HepG2 (cell line): ENCODE results near the gene RABL6. TPM values are rescaled to one million over a fixed set of nuclear protein-coding genes. Genes with fewer than 3 reads are reported as not detected.
A peak's percentile ranks its signal among the peaks of the same experiment; 100 is the strongest.

Source experiments
- ATAC-seq: fragments of 200-7000 bp; cut with Tn5 transposase; 3 replicates; pipeline ENCODE4 v1.9.1; 2020; ENCODE audit warnings: mild to moderate bottlenecking, moderate library complexity
- BruUV-seq: library from RNA; stranded (reverse); fragments of 400-500 nt; replicated peaks from 2 replicates; lab custom pipeline; 2021; lab: Mats Ljungman, UMichigan
- CTCF ChIA-PET: fragments of 300-600 bp; formaldehyde crosslinking; extraction: SDS; loops from one replicate; lab custom pipeline; 2021; ENCODE audit warnings: low total read pairs, inconsistent platforms, low intra/inter-chr PET ratio; lab: Yijun Ruan, JAX
- POLR2A ChIA-PET: fragments of 350-600 bp; sonication (Branson Sonifier 250); formaldehyde crosslinking; loops from one replicate; lab custom pipeline; 2020; ENCODE audit warnings: antibody characterized with exemption, inconsistent platforms; lab: Yijun Ruan, JAX
- DNase-seq: peaks from one replicate; pipeline ENCODE4 v3.0.0-alpha.2; 2015; ENCODE audit warnings: low spot score
- FAIRE-seq: peaks from 3 replicates; lab custom pipeline; 2011; peaks lifted over from hg19 to GRCh38; lab: Jason Lieb, UNC
- H2AFZ ChIP-seq: one replicate; pipeline ENCODE4 v1.6.1; 2011; ENCODE audit warnings: low read length, inconsistent platforms
- H3K27ac ChIP-seq: fragments of 300-600 bp; 3 replicates; pipeline ENCODE4 v1.8.0; 2011; ENCODE audit warnings: mixed run types, mild to moderate bottlenecking, mixed read lengths, low read length, inconsistent platforms; ENCODE audit not compliant: insufficient read depth; ENCODE audit errors: extremely low read length
- H3K27me3 ChIP-seq, 2 experiments: fragments of 200-600 bp in 1 of 2; 2 replicates in 1 of 2; 3 replicates in 1 of 2; pipeline versions ENCODE4 v1.6.0 to v1.8.0; 2011; ENCODE audit warnings: low read length in 2 of 2, mild to moderate bottlenecking in 2 of 2, moderate library complexity in 2 of 2, inconsistent platforms in 1 of 2; ENCODE audit not compliant: insufficient read depth in 2 of 2, control insufficient read depth in 1 of 2
- H3K36me3 ChIP-seq, 2 experiments: fragments of 200-600 bp in 1 of 2; replicated peaks in 1 of 2; 2 replicates in 1 of 2; 3 replicates in 1 of 2; pipeline versions ENCODE4 v1.5.1 to v1.8.0; 2011; ENCODE audit warnings: low read length in 2 of 2, inconsistent platforms in 1 of 2; ENCODE audit not compliant: insufficient read depth in 2 of 2, control insufficient read depth in 1 of 2
- H3K4me1 ChIP-seq: 2 replicates; pipeline ENCODE4 v1.5.1; 2012; ENCODE audit warnings: low read length, inconsistent platforms; ENCODE audit not compliant: insufficient read depth
- H3K4me2 ChIP-seq: 2 replicates; pipeline ENCODE4 v1.6.0; 2011; ENCODE audit warnings: low read depth, low read length, inconsistent platforms
- H3K4me3 ChIP-seq, 3 experiments: fragments of 200-600 bp in 1 of 3; sonication (generic), shearing (Covaris generic) in 1 of 3; replicated peaks in 1 of 3; 2 replicates each; pipeline ENCODE4 v1.5.1; 2011 to 2016; ENCODE audit warnings: low read length in 3 of 3, inconsistent platforms in 2 of 3, low read depth in 2 of 3, mild to moderate bottlenecking in 2 of 3, control low read depth in 1 of 3, mixed read lengths in 1 of 3; ENCODE audit not compliant: insufficient read depth in 1 of 3
- H3K79me2 ChIP-seq: one replicate; pipeline ENCODE4 v1.6.1; 2011; ENCODE audit warnings: low read length, inconsistent platforms; ENCODE audit not compliant: insufficient read depth
- H3K9ac ChIP-seq: 2 replicates; pipeline ENCODE4 v1.6.0; 2011; ENCODE audit warnings: mild to moderate bottlenecking, low read depth, low read length, inconsistent platforms; ENCODE audit not compliant: insufficient read depth
- H3K9me3 ChIP-seq: 2 replicates; pipeline ENCODE4 v1.5.1; 2012; ENCODE audit warnings: mild to moderate bottlenecking, low read length
- H4K20me1 ChIP-seq: 2 replicates; pipeline ENCODE4 v1.6.0; 2011; ENCODE audit warnings: inconsistent platforms, mild to moderate bottlenecking, low read length, moderate library complexity; ENCODE audit not compliant: insufficient read depth
- DNMT3B ChIP-seq: conservative IDR thresholded peaks from 2 replicates; pipeline ENCODE4 v1.6.1; 2016; ENCODE audit warnings: missing biosample characterization, control low read depth
- HIVEP1 ChIP-seq: sonication (generic); formaldehyde crosslinking; IDR thresholded peaks from 2 replicates; pipeline ENCODE4 v1.4.0; 2020; ENCODE audit warnings: mild to moderate bottlenecking, missing genetic modification reagents
- NR1H2 ChIP-seq: sonication (generic); formaldehyde crosslinking; IDR thresholded peaks from 2 replicates; pipeline ENCODE4 v1.8.1; 2022; ENCODE audit warnings: low read depth, missing genetic modification reagents, borderline replicate concordance
- TARDBP ChIP-seq: sonication (generic); formaldehyde crosslinking; IDR thresholded peaks from 2 replicates; pipeline ENCODE4 v1.8.0; 2022; ENCODE audit warnings: mild to moderate bottlenecking, missing genetic modification reagents
- TEAD3 ChIP-seq: optimal IDR thresholded peaks from 2 replicates; pipeline ENCODE3; 2016; ENCODE audit warnings: borderline replicate concordance
- ZNF33A ChIP-seq: sonication (generic); formaldehyde crosslinking; IDR thresholded peaks from 2 replicates; pipeline ENCODE4 v1.5.1; 2020; ENCODE audit warnings: missing genetic modification reagents, mild to moderate bottlenecking, moderate library complexity, borderline replicate concordance
- ZNF501 ChIP-seq: sonication (generic); formaldehyde crosslinking; IDR thresholded peaks from 2 replicates; pipeline ENCODE4 v1.5.1; 2020; ENCODE audit warnings: mild to moderate bottlenecking, moderate library complexity, missing genetic modification reagents
- ZNF775 ChIP-seq: sonication (generic); formaldehyde crosslinking; IDR thresholded peaks from 2 replicates; pipeline ENCODE4 v1.4.0; 2020; ENCODE audit warnings: missing genetic modification reagents, mild to moderate bottlenecking, moderate library complexity, borderline replicate concordance
- ZSCAN31 ChIP-seq: sonication (generic); formaldehyde crosslinking; IDR thresholded peaks from 2 replicates; pipeline ENCODE4 v1.5.0; 2020; ENCODE audit warnings: low read depth, mild to moderate bottlenecking, missing genetic modification reagents
- WGBS: methylation state at CpG from one replicate; pipeline ENCODE4 v1.1.6; 2017; ENCODE audit warnings: low lambda C conversion rate; 5-methylcytosine and 5-hydroxymethylcytosine counted together
- in situ Hi-C: cut with HindIII; loops from 2 replicates; pipeline ENCODE4 v1.10.0; 2017; ENCODE audit warnings: low pct_unique_long_range_greater_than_20kb; ENCODE audit not compliant: extremely low pct_ligation_motif_present
- intact Hi-C: fragments of 100-400 bp; cut with micrococcal nuclease; formaldehyde crosslinking; loops from one replicate; pipeline ENCODE4 v1.10.0; 2022; ENCODE audit not compliant: unreplicated experiment
- polyA plus RNA-seq, 8 experiments: library from polyadenylated mRNA; depleted of rRNA in 3 of 8; stranded (reverse) in 7 of 8; unstranded in 1 of 8; fragments of >200 nt; fragmentation: Illumina TruSeq in 4 of 8; extraction: Trizol in 4 of 8; gene quantifications; 2 replicates each; pipeline versions ENCODE4 v1.2.1 to v1.2.3, GENCODE V29; 2011 to 2016; ENCODE audit warnings: low read depth in 4 of 8, missing spikeins in 1 of 8, mixed read lengths in 1 of 8; ENCODE audit not compliant: insufficient read depth in 1 of 8
- total RNA-seq, 5 experiments: library from RNA; depleted of rRNA; stranded (reverse); fragments of >200 nt; fragmentation: Illumina TruSeq; extraction: Trizol; gene quantifications; 2 replicates each; pipeline ENCODE4 v1.2.3, GENCODE V29; 2016; ENCODE audit warnings: low read depth in 1 of 5
- TF ChIP-seq, protein P1 (sequence below): sonication (generic); formaldehyde crosslinking; conservative IDR thresholded peaks from 2 replicates; pipeline ENCODE4 v1.8.1; 2023; ENCODE audit warnings: missing genetic modification reagents
- TF ChIP-seq, protein P2 (sequence below), 2 experiments: sonication (generic) in 1 of 2; formaldehyde crosslinking in 1 of 2; IDR thresholded peaks; 2 replicates each; pipeline versions ENCODE4 v1.4.0 to v1.6.1; 2016 to 2020; ENCODE audit warnings: borderline replicate concordance in 1 of 2, low read depth in 1 of 2, mild to moderate bottlenecking in 1 of 2, missing genetic modification reagents in 1 of 2
- TF ChIP-seq, protein P3 (sequence below): sonication (generic); formaldehyde crosslinking; IDR thresholded peaks from 2 replicates; pipeline ENCODE4 v1.4.0; 2020; ENCODE audit warnings: missing genetic modification reagents; ENCODE audit errors: not compliant biosample characterization
- TF ChIP-seq, protein P4 (sequence below): sonication (generic); formaldehyde crosslinking; conservative IDR thresholded peaks from 2 replicates; pipeline ENCODE4 v1.4.0; 2020; ENCODE audit warnings: missing genetic modification reagents

RABL6 gene
- total and polyA plus RNA-seq, 2 of the 13 experiments (the other 11 are each of a cell fraction or from before 2014, with no cell fraction given) = 81.5 to 125 TPM

DNA sequence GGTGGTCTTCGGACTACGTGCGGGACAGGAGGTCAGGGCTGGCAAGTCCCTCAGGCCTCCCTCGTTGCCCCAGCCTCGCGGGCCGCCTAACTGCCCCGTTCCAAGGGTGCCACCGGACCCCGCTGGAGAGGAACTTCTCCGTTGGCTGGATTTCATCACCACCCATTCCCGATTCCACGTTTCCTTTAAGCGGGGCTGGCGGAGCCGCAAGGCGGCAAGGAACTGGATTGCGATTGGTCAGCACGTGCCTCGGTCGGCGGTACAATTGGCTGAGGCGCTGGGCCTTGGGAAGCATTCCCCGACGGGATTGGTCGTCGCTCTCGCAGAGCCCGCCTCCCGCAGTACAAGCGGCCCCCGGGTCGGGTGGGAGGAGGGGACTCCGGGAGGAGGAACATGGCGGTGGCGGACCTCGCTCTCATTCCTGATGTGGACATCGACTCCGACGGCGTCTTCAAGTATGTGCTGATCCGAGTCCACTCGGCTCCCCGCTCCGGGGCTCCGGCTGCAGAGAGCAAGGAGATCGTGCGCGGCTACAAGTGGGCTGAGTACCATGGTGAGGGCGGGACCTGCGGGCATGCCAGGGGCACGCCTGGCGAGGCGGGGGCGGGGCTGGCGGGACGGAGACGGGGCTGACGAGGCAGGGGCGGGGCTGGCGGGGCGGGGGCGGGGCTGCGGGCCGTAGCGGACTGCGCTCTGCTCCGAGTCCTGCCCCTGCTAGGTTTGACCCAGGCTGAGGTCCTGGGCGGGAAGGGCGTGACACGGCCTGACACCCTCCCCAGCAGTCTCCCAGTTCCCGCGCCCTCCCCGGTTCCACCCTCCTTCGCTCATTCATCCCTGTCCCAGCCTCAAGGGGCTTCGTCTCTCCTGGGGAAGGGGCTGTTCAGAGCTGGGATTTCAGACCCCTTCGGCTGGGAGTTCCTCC lies 41.6 kb downstream of the RABL6 start, which contains the start of gene PHPT1:
PHPT1 (plus strand) TSS at position 372 of the 922 bp plus-strand sequence; CDS start at position 394, 22 bp downstream.
- ChIA-PET POLR2A (interaction anchor here (0.7 to 2.3 kb wide), 7 partner anchors 10 to 838 kb away, joined by 3 to 29 read pairs (median 6); partner anchors contain the start of gene RABL6), CTCF (no interaction called here)
- Histone ChIP-seq H4K20me1 (peaks cover 9% of the 10 kb centered on the region; the same call in 1 of the 2 replicates), H3K27ac (peak within 1 kb of the TSS; percentile 91), H3K79me2 (peaks cover 17% of the 10 kb centered on the region), H3K9ac (peak within 1 kb of the TSS; percentile 94), H3K4me2 (peak within 1 kb of the TSS; percentile 87), H3K9me3 (no peaks in the 10 kb centered on the region), H2AFZ (no peak within 1 kb of the TSS), H3K4me3 (peak within 1 kb of the TSS; percentile 88 to 98 (median 91)), H3K4me1 (peaks cover 25% of the 10 kb centered on the region), H3K36me3 (peaks cover 11 to 20% of the 10 kb centered on the region in 2 experiments), H3K27me3 (no peaks in the 10 kb centered on the region; a peak in 1 of 5 replicates)
- in situ Hi-C loops = loop anchor here (10.0 kb wide), 1 partner anchor 186 kb away; the partner anchor contains the start of gene FUT7
- intact Hi-C loops = loop anchor here (5.0 kb wide), 2 partner anchors 33 to 62 kb away; no protein-coding TSS in a partner anchor
- DNase-seq (peak; percentile 97), ATAC-seq (peak; percentile 73), FAIRE-seq (peak; percentile 96)
- WGBS = 0% methylated on average over 14 of the region's 77 CpGs
- no TSS peak for BruUV-seq
- TF ChIP-seq NR1H2 (CRISPR knock-in tag) (no peak), ZNF33A (no peak), ZSCAN31 (CRISPR knock-in tag) (peak; percentile 53), TARDBP (CRISPR knock-in tag) (peak; percentile 85), ZNF775 (CRISPR knock-in tag) (0 out of 2 replicates have a peak, but pooled peaks have one; percentile 32), ZNF501 (no peak), TEAD3 (peak; percentile 43), HIVEP1 (no peak), DNMT3B (peak; percentile 81)
- TF ChIP-seq, protein P1, sequence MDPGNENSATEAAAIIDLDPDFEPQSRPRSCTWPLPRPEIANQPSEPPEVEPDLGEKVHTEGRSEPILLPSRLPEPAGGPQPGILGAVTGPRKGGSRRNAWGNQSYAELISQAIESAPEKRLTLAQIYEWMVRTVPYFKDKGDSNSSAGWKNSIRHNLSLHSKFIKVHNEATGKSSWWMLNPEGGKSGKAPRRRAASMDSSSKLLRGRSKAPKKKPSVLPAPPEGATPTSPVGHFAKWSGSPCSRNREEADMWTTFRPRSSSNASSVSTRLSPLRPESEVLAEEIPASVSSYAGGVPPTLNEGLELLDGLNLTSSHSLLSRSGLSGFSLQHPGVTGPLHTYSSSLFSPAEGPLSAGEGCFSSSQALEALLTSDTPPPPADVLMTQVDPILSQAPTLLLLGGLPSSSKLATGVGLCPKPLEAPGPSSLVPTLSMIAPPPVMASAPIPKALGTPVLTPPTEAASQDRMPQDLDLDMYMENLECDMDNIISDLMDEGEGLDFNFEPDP (CRISPR knock-in tag) = no peak
- TF ChIP-seq, protein P2, sequence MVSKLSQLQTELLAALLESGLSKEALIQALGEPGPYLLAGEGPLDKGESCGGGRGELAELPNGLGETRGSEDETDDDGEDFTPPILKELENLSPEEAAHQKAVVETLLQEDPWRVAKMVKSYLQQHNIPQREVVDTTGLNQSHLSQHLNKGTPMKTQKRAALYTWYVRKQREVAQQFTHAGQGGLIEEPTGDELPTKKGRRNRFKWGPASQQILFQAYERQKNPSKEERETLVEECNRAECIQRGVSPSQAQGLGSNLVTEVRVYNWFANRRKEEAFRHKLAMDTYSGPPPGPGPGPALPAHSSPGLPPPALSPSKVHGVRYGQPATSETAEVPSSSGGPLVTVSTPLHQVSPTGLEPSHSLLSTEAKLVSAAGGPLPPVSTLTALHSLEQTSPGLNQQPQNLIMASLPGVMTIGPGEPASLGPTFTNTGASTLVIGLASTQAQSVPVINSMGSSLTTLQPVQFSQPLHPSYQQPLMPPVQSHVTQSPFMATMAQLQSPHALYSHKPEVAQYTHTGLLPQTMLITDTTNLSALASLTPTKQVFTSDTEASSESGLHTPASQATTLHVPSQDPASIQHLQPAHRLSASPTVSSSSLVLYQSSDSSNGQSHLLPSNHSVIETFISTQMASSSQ (IDR thresholded peaks at IDR 0.05; ENCODE audit: low read depth) = no peak
- TF ChIP-seq, protein P2 (CRISPR knock-in tag; IDR thresholded peaks at IDR 0.05; ENCODE audit: borderline replicate concordance) = peak; percentile 49; the same call in 1 of the 2 replicates
- TF ChIP-seq, protein P3, sequence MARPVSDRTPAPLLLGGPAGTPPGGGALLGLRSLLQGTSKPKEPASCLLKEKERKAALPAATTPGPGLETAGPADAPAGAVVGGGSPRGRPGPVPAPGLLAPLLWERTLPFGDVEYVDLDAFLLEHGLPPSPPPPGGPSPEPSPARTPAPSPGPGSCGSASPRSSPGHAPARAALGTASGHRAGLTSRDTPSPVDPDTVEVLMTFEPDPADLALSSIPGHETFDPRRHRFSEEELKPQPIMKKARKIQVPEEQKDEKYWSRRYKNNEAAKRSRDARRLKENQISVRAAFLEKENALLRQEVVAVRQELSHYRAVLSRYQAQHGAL (CRISPR knock-in tag) = no peak
- TF ChIP-seq, protein P4, sequence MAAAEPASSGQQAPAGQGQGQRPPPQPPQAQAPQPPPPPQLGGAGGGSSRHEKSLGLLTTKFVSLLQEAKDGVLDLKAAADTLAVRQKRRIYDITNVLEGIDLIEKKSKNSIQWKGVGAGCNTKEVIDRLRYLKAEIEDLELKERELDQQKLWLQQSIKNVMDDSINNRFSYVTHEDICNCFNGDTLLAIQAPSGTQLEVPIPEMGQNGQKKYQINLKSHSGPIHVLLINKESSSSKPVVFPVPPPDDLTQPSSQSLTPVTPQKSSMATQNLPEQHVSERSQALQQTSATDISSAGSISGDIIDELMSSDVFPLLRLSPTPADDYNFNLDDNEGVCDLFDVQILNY (CRISPR knock-in tag) = peak; percentile 80
